GM18951 (cell line): ENCODE measurements around the gene DOK5.
"Not testable (repeated sequence)": the region's sequence is repeated elsewhere in the genome, so short reads cannot be mapped to it uniquely, and the experiment has no call there.

Experiments
- POLR2A ChIP-seq: IDR thresholded peaks from 4 replicates; pipeline ENCODE4 v1.6.1; 2011; ENCODE audit warnings: mild to moderate bottlenecking; ENCODE audit not compliant: insufficient read length, insufficient read depth; ENCODE audit errors: extremely low read depth
- in situ Hi-C: fragments of 300-500 bp; cut with MboI; formaldehyde crosslinking; loops from one replicate; pipeline ENCODE4 v1.12.0; 2022; ENCODE audit warnings: low sequenced_read_pairs, mixed read lengths, inconsistent platforms; ENCODE audit not compliant: unreplicated experiment

DOK5 gene

DNA sequence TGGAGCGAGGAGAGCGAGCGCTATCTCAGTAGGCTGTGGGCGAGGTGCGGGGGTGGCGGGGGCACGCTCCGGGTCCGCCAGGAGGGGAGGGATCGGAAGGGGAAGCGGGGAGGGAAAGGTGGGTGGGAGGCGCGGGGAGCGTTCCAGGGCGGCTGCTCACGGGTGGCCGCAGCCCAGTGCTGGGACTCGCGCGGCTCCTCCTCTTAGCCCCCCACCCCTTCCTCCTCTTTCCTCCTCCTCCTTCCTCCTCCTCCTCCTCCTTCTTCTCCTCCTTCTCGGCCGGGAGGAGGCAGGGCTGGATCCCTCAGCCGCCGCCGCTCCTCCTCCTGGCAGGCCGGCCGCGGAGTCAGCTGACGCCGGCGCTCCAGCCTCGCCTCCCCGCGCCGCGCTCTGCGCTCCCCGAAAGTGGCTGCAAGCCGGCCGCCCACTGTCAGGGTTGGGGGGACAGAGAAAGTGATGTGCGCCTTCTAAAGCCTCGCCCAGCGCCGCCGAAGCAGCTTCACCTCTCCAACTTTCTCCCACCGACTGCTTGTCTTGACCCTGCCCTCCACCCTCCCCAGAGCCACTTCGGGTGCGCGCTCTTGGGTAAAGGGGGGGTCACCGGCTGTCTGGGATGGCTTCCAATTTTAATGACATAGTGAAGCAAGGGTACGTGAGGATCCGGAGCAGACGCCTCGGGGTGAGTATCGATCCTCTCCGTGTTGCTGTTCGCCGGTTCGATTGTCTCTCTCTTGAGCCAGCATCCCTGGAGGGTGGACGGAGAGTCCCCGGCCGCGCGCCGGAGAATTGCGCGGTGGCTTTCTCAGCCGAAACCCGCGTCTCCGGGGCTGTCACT, at the start of gene DOK5:
TSS of gene DOK5 (plus strand) at position 260 of the 835 bp plus-strand sequence. CDS start at position 614, 354 bp downstream.
- no peak for TF ChIP-seq POLR2A
- in situ Hi-C loops: no loop called here

DNA sequence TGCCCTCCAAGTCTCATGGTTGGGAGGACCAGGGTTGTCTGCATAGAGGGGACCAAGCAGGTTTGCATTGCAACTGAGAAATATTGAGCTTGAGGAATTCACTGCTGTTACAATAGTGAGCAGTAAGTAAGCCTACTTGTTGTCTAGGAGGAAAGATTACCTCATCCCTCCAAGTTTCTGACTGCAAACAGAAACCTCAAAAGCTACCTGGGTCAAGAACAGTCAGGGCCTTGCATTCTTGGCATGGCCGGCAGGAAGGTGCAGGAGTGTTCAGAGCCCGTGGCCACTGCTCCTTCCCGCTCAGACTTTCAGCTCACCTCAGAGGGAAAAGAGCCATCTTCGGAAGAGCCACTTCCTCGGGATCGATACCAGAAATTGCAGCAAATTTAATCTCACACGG, 46.0 kb upstream of the DOK5 start:
- in situ Hi-C loops: no loop called here
- TF ChIP-seq POLR2A: no peak

DNA sequence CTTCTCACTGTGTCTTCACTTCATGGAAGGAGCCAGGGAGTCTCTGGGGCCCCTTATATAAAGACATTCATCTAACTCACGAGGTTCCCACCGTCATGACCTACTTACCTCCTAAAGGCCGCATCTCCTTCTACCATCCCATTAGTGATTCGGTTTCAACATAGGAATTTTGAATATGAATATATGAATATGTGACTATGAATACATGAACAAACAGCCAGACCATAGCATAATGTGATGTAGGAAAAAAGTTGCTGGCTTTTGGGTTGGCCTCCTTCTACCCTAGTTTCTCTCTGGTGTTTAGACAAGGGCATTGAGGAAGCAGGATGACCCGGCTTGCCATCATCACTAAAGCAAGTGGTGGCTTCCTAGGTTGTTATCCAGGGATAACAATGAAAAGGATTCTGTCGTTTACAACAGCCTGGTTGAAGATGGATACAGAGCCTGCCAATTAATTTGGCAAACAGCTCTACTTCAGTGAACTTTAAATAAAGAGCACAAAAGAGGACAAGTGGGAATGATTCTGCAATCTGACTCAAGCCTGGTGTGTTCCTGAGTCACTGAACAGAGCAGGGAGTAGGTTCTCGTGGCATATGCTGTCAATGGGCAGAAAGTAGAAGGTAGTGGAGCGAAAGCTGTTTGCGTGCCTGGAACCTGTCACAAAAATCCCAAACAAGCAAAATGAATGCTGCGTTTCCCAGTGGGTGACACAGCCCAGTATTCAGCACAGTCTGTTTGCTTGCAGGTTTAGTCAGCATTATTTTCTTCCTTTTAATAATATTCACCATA, 44.0 kb upstream of the DOK5 start:
- no peak for TF ChIP-seq POLR2A
- in situ Hi-C loops: no loop called here

DNA sequence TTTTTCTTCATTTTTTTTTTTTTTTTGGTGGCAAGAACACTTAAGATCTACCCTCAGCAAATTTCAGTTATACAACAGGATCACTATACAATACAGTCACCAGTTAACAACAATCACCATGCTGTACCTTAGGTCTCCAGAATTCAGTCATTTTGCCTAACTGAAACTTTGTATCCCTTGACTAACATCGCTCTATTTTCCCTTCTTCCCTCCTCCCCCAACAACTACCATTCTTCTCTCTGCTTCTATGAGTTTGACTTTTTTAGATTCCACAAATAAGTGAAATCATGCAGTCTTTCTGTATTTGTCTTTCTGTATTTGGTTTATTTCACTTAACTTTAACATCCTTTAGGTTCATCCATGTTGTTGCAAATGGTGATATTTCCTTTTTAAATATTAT, 42.4 kb upstream of the DOK5 start:
- no peak for TF ChIP-seq POLR2A
- in situ Hi-C loops: no loop called here

DNA sequence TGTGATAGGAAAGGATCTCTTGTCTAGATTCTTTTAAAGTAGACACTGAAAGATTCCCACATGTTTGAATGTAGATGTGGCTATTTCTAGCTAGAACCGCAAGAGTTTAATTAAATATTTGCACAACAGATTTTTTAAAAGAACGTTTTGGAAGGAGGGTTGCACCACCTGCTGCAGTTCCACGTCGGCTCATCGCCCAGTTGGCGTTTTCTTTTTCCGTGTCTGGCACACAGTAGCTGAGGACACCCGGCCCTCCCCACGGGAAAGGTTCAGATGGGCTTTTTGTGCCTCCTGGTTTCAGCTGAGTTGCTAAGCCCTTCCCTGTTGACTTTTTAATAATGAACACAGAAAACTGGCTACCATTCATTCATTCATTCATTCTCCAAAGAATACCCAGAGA, 41.8 kb upstream of the DOK5 start:
- TF ChIP-seq POLR2A: no peak
- in situ Hi-C loops: no loop called here

DNA sequence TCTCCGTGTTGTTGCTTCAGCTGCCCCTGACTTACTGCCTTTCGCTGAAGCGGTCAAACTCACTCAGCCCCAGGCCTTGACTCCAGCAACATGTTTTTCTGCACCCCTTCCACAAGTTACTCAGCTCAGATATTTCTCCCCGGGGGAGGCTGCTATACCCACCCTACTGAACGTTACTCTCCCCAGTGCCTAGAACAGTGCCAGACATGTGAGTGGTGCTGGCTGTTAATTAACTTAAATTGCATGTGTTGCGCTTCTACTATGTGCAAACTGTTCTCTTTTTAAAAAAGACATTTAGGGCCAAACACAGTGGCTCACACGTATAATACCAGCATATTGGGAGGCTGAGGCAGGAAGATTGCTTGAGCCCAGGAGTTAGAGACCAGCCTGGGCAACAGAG, 41.2 kb upstream of the DOK5 start:
- no peak for TF ChIP-seq POLR2A
- in situ Hi-C loops: no loop called here

DNA sequence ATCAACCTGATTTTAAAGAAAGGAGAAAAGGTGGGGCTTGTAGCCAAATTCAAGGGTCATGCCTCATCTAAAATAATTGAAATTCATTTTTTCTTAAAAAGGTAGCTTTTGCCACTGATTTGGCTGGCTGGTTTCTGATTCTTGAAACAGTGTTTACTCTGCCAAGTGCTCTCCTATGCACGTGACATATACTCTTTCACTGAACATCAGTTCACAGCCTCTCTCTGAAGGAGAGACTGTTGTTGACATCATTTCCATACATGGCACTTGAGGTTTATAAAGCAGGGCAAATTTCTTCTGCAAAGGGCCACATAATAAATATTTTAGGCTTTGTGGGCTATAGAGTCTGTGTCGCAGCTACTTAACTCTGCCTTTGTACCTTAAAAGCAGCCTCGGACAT, 40.4 kb upstream of the DOK5 start:
- in situ Hi-C loops: no loop called here

DNA sequence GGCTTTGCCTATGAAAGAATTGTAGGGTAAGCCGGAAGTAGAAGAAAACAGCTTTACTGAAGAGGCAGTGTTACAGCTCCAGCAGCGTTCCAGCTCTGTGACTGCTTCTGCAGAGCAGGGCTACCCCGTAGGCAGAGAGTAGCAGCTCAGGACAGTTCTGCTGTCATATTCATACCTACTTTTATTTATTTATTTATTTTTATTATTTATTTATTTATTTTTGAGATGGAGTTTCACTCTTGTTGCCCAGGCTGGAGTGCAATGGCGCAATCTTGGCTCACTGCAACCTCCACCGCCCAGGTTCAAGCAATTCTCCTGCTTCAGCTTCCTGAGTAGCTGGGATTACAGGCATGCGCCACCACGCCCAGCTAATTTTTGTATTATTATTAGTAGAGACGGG, 39.0 kb upstream of the DOK5 start:
- in situ Hi-C loops: not testable (repeated sequence)

More for the DNA sequence above, 40.4 kb upstream of the DOK5 start:
- no peak for TF ChIP-seq POLR2A

DNA sequence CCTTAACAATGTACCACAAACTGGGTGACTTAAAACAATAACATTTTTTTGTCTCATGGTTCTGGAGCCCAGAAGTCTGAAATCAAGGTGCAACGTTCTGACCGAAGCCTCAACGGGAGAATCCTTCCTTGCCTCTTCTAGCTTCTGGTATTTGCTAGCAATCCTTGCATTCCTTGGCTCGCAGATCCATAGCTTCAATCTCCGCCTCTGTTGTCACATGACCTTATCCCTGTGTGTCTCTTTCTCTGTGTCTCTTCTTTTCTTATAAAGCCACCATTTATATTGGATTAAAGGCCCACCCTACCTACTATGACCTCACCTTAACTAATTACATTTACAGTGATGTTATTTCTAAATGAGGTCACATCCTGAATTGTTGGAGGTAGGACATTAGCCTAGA, 37.2 kb upstream of the DOK5 start:
- TF ChIP-seq POLR2A: no peak
- in situ Hi-C loops: no loop called here

DNA sequence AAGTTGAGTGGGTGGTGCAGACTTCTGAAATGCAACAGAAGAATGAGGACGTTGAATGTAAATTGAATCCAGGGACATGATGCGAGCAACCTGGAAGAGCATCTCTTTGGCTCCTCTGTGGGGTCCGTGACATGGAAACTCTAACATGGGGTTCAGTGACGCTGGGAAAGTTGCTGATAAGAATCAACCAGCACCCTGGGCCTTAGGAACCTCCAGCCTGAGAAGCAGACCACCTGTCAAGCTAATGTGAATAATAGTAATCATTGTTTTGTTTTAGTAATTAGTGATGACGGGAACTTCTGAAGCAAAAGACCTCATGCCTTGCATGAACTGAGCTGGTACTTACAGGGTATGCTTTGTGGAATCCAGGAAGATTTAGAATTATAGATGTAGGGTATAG, 25.2 kb upstream of the DOK5 start:
- in situ Hi-C loops: no loop called here
- no peak for TF ChIP-seq POLR2A

DNA sequence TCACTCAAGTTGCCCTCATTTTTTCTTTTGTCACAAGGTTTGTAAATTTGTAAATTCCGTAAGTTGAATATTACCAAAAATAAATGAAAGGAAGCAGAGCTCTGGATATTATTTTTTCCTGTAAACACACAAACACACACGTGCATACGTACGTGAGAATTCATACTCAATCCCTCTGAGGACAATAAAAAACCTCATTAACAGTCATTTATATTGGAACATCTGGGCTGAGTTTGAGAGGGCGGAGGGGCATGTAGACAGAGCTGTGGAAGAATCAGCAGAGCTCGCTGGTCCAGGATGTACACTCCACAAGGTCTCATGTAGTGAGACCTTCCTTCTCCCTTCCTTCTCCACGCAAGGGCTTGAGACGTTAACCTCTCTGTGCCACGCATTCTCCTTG, 24.2 kb upstream of the DOK5 start:
- in situ Hi-C loops: no loop called here
- TF ChIP-seq POLR2A: no peak

DNA sequence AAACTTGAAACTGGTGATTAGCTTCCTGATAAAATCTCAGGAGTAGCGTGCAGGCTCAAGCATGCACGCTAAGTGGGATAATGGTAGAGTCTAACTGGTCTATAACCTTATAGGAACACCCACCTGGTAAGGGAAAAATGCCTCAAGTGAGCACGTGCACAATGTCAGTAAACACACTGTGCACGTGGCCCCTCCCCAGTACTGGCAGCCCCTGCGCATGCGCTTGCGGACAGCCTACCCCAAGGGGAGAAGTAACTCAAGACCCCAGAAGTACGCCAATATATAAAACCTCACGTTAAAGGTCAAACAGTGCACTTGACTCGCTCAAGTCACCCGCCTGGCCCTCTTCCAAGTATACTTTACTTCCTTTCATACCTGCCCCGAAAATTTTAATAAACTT, 23.1 kb upstream of the DOK5 start:
- TF ChIP-seq POLR2A: no peak
- in situ Hi-C loops: no loop called here

DNA sequence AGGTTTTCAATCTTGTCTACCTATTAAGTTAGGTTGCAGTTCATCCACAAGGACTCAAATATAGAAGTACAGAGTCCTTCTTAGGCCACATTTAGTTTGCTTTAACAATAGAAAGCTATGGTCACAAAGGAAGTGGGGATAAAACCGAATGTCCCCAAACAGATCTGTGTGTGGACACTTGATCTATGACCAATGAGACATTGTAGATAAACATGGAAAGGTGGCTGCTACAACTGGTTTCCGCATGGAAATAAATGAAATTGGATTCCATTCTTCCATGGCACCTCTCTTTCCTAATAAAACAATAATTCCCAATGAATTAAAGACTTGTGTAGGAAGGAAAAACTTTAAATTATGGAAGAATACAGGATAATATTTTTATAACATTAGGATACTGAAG, 20.4 kb upstream of the DOK5 start:
- in situ Hi-C loops: no loop called here
- no peak for TF ChIP-seq POLR2A

DNA sequence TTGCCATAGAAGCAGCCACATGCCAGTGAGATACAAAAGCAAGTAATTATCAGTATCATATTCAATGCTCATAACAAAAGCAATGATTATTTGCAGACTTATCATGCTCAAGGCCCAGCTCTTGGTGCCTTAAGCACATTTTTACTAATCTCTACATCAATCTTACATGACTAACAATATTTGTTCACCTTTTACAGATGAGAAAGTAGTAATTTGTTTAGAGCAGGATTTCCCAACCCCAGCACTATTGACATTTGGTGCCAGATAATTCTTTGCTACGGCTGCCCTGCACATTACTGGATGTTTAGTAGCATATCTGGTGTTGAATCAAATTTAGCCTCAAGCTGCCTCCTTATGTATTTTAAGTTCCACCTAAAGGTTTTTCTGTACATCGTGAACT, 19.0 kb upstream of the DOK5 start:
- in situ Hi-C loops: no loop called here
- no peak for TF ChIP-seq POLR2A
